Fibroblast of the aortic adventitia (primary cell): ENCODE data around the gene FBXL17. TPM values are rescaled to one million over a fixed set of nuclear protein-coding genes. Genes with fewer than 3 reads are reported as not detected.

ENCODE experiments used
- DNase-seq: peaks from one replicate; pipeline ENCODE4 v3.0.0-alpha.2; 2010; ENCODE audit warnings: low read depth
- H3K4me3 ChIP-seq: 2 replicates; pipeline ENCODE4 v1.5.1; 2011; ENCODE audit warnings: low read depth, mild to moderate bottlenecking, control low read depth, low read length, moderate library complexity
- total RNA-seq: library from RNA; depleted of rRNA; stranded (reverse); fragments of >200 nt; gene quantifications from 2 replicates; pipeline ENCODE4 v1.2.3, GENCODE V29; 2012; ENCODE audit warnings: low replicate concordance
- TF ChIP-seq, protein P1 (sequence below): IDR thresholded peaks from 2 replicates; pipeline ENCODE4 v1.5.1; 2011; ENCODE audit warnings: mild to moderate bottlenecking, low read length, control low read depth, inconsistent platforms; ENCODE audit not compliant: insufficient read depth

The FBXL17 gene
- total RNA-seq, 1 donor = 19.7 TPM

DNA sequence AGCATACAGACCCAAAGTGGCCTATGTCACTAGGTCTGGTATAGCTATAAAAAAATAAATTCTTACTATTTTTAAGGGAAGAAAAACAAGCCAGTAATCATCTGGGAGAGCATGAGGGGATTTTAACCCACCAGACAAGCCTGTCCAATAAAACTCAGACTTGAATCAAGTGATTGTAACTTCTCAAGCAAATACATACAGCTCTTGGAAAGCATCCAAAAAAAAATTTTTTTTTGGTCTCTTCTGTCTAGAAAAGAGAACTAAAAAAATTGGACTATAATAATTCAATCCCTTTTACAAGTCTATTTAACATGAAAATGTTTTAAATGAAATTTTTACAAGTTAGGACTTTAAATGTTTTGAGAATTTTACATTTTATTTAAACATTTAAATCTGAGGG, 61.7 kb downstream of the FBXL17 start:
- TF ChIP-seq, protein P1, sequence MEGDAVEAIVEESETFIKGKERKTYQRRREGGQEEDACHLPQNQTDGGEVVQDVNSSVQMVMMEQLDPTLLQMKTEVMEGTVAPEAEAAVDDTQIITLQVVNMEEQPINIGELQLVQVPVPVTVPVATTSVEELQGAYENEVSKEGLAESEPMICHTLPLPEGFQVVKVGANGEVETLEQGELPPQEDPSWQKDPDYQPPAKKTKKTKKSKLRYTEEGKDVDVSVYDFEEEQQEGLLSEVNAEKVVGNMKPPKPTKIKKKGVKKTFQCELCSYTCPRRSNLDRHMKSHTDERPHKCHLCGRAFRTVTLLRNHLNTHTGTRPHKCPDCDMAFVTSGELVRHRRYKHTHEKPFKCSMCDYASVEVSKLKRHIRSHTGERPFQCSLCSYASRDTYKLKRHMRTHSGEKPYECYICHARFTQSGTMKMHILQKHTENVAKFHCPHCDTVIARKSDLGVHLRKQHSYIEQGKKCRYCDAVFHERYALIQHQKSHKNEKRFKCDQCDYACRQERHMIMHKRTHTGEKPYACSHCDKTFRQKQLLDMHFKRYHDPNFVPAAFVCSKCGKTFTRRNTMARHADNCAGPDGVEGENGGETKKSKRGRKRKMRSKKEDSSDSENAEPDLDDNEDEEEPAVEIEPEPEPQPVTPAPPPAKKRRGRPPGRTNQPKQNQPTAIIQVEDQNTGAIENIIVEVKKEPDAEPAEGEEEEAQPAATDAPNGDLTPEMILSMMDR = no peak
- DNase-seq = no peak
- no peak overlapping the region for H3K4me3 ChIP-seq

DNA sequence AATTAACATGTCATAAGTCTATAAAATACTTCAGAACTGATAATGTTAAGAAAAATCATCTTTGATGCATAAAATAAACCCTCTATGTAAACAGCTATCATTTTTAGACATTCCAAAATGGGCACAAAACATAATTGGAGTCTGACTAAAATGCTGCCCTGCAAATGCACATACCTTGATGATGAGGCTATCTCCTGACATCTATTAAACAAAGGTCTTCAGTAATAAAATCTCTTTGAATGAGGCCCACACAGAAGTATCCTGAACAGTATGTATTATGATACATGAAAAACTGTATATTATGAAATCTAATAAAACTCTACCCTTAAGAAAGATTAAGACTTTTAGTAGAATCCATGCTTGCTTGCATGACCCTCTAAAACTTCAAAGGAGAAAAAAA, 66.1 kb downstream of the FBXL17 start:
- TF ChIP-seq, protein P1 = no peak
- H3K4me3 ChIP-seq = no peak overlapping the region
- DNase-seq = no peak

DNA sequence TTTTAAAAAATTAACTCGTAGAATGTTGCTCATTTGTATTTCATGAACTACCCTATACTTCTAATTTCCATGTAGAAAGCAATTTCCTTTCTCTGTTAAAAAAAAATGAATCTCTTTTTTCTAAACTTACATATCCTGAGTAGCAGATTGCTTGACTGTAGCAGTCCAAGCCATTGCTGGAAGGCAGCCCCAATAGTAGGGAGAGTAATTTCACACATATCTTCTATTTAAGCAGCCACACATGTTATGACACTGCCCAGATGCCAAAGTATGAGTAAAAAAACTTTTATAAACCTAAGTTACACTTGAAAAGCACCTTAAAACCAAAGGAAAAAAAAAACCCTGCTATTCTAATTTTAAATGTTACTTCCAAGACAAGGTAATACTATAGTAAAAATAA, 69.6 kb downstream of the FBXL17 start:
- no peak for DNase-seq
- no peak overlapping the region for H3K4me3 ChIP-seq
- TF ChIP-seq, protein P1 = no peak

DNA sequence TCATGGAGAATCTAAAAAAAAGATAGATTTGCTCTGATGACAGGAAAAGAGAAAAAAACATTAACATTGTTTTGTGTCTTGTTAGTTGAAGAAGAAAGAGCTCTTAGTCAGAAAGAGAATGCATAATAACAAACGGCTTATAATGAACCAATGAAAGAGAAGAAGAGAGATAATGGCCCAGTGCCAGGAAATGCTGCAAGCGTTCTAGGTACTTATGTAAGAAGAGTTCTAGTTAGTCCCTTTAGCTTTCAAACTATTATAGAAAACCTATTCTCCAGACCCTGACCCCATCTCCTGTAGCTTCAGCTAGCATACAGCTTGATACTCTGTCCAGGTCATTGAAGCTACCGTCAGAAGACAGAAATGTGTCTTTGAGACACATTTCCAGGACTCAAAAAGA, 70.2 kb downstream of the FBXL17 start:
- TF ChIP-seq, protein P1 = no peak
- H3K4me3 ChIP-seq = no peak overlapping the region
- no peak for DNase-seq

DNA sequence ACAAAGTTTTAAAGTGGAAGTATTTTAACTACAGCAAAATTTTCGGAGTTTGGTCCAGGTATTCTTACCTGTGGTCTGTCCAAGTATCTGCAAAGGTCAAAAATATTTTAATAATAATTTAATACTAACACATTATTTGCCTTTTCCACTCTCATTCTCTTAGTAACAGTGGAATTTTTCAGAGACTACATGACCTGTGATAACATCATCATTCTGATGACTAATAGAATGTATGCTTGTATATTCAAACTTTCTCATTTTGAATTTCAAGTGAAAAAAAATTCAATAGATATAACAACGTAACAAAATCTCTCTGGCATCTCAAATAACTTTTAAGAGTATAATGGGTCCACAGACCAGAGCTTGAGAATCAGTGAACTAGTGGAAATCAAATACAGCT, 78.3 kb downstream of the FBXL17 start:
- DNase-seq = no peak
- no peak overlapping the region for H3K4me3 ChIP-seq
- TF ChIP-seq, protein P1 = no peak

DNA sequence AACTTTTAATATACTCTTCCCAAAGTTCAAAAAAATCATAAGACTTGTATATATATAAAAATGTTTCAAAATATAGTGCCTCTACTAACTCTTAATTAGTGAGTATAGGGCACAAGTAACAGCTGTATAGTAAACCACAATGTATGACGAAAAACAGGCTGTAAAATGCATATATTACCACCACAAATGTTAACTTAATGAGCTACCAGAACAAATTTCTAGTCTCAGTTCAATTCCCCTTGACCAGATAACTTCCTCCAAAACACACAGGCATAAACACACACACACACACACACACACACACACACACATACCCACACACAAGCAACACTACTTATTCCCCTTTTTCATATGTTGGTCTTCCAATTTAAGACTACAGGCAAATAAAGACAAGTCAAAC, 78.8 kb downstream of the FBXL17 start:
- DNase-seq = no peak
- no peak overlapping the region for H3K4me3 ChIP-seq
- TF ChIP-seq, protein P1 = no peak

DNA sequence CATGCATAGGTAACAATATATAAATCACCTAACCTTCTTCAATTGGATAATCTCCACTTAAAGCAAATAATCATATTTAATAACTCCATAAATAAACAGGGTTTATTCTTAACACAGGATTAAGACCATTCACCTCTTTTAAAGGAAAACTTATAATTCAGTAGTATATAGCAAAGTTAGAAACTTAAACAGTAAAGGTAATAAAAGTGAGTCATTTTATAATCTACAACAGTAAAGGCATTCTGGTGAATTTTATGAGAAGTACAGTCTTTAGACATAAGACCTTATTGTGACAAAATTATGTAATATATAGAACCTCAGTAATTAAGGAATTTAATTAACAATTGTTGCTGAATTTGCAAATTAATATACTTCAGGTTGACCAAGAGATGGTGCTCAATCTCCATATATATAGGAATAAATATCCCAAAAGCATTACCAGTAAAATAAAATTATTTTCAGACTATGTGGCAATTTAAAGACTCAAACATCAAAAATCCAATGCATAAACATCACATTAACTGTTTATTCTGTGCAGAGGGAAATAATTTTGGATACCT, 84.8 kb downstream of the FBXL17 start:
- TF ChIP-seq, protein P1 = no peak
- no peak overlapping the region for H3K4me3 ChIP-seq
- no peak for DNase-seq
